Lower leg skin (tissue), 4 donors: ENCODE results near the gene NFIA. TPM values are rescaled to one million over a fixed set of nuclear protein-coding genes. Genes with fewer than 3 reads are reported as not detected.

Source experiments
- DNase-seq, 2 donors: peaks; one replicate each; pipeline ENCODE4 v3.0.0-alpha.2; 2019; ENCODE audit warnings: low spot score in 2 of 2
- H3K4me3 ChIP-seq: fragments of 200-600 bp; sonication (generic); 2 replicates; pipeline ENCODE4 v1.5.1; 2017; ENCODE audit warnings: mild to moderate bottlenecking, low read depth; ENCODE audit not compliant: poor library complexity, severe bottlenecking
- POLR2A ChIP-seq, 2 donors: fragments of 450-650 bp; IDR thresholded peaks; one replicate each; pipeline ENCODE4 v1.6.1; 2016 to 2017; ENCODE audit warnings: antibody characterized with exemption in 2 of 2, mild to moderate bottlenecking in 1 of 2, moderate library complexity in 1 of 2
- WGBS, 2 donors: methylation state at CpG; one replicate each; pipeline ENCODE4 v1.1.5; 2018; 5-methylcytosine and 5-hydroxymethylcytosine counted together
- intact Hi-C: fragments of 100-400 bp; cut with DNase I; formaldehyde crosslinking; loops from one replicate; pipeline ENCODE4 v1.15.0; 2023; ENCODE audit warnings: low total_unique reads
- total RNA-seq, 4 donors: library from RNA; depleted of rRNA; stranded (reverse); fragments of >200 nt; gene quantifications; one replicate each; pipeline ENCODE4 v1.1.0, GENCODE V29; 2016
- TF ChIP-seq, protein P1 (sequence below), 3 donors: fragments of 450-650 bp; IDR thresholded peaks; one replicate each; pipeline ENCODE4 v1.5.1; 2016; ENCODE audit warnings: antibody characterized with exemption in 3 of 3, mild to moderate bottlenecking in 3 of 3, moderate library complexity in 2 of 3

Gene NFIA
- total RNA-seq, 4 donors from 2014 or later: 26.0 to 32.5 (median 30.3) TPM

DNA sequence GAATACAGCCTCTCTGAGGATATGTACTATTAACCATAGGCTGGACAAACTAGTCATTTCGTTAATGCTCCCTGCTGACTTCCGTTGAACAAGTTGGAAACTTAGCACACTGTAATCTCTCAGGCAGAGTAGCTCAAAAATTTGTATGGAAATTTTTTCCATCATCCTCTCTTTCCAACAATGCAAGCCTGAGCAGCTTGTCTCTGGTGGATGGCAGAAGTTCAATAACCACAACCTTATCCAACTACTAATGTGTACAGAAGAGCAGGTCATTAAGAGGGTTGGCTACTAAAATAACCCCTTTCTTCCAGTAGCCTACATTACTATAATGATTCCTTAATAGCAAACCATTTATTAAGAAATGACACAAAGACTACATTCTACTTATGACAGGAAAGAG lies 262.3 kb downstream of the NFIA start:
- intact Hi-C loops: no loop called here
- H3K4me3 ChIP-seq: no peak overlapping the region
- no peak for TF ChIP-seq POLR2A (IDR thresholded peaks at IDR 0.05)
- TF ChIP-seq, protein P1, sequence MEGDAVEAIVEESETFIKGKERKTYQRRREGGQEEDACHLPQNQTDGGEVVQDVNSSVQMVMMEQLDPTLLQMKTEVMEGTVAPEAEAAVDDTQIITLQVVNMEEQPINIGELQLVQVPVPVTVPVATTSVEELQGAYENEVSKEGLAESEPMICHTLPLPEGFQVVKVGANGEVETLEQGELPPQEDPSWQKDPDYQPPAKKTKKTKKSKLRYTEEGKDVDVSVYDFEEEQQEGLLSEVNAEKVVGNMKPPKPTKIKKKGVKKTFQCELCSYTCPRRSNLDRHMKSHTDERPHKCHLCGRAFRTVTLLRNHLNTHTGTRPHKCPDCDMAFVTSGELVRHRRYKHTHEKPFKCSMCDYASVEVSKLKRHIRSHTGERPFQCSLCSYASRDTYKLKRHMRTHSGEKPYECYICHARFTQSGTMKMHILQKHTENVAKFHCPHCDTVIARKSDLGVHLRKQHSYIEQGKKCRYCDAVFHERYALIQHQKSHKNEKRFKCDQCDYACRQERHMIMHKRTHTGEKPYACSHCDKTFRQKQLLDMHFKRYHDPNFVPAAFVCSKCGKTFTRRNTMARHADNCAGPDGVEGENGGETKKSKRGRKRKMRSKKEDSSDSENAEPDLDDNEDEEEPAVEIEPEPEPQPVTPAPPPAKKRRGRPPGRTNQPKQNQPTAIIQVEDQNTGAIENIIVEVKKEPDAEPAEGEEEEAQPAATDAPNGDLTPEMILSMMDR (IDR thresholded peaks at IDR 0.05): no peak
- DNase-seq: no peak
- WGBS, 2 donors: 41 to 53% methylated on average over 2 of the region's 2 CpGs

GRCh38 chr1:61348025-61348665 lies 265.8 kb downstream of the NFIA start:
- 71 to 75% methylated on average over 3 of the region's 3 CpGs for WGBS, 2 donors
- intact Hi-C loops: no loop called here

DNA sequence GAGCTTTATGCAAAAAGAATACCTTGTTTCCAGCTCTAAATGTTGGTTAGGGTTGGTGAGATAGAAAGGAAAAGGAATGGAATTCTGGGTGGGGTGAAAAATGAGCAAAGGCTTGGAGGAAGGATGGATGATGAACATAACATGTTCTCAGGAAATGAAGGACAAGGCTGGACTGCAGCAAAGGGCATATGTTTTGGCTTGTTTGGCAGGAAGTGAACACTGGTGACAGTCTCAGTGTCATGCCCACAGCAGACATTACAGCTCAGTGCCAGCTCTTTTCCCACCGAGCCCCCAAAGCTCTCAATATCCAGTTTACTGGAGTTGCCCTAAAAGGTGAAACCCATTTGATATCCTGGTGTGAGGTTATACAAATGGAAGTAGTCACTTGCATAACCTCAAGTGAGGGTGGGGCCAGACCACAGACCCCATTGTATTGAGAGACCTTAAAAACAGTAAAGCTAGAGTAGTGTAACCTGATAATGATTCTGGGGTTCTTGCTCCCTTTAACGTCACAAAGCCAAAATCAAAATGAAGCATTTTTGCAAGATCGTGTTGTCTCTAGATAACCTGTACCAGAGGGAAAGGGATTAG lies 270.6 kb downstream of the NFIA start:
- DNase-seq: no peak
- WGBS, 2 donors: 82 to 86% methylated on average over 3 of the region's 3 CpGs
- intact Hi-C loops: no loop called here
- TF ChIP-seq, protein P1 (IDR thresholded peaks at IDR 0.05): no peak
- no peak for TF ChIP-seq POLR2A (IDR thresholded peaks at IDR 0.05)
- no peak overlapping the region for H3K4me3 ChIP-seq

More at GRCh38 chr1:61348025-61348665, 265.8 kb downstream of the NFIA start:
- TF ChIP-seq, protein P1 (IDR thresholded peaks at IDR 0.05): no peak
- TF ChIP-seq POLR2A (IDR thresholded peaks at IDR 0.05): no peak
- H3K4me3 ChIP-seq: no peak overlapping the region
- no peak for DNase-seq

- intact Hi-C loops: no loop called here
- no peak overlapping the region for H3K4me3 ChIP-seq
- 85 to 87% methylated on average over 4 of the region's 4 CpGs for WGBS, 2 donors
- no peak for DNase-seq
- TF ChIP-seq, protein P1 (IDR thresholded peaks at IDR 0.05): no peak
- TF ChIP-seq POLR2A (IDR thresholded peaks at IDR 0.05): no peak
These were observed 271.5 kb downstream of the NFIA start for GRCh38 chr1:61353797-61354406.

DNA sequence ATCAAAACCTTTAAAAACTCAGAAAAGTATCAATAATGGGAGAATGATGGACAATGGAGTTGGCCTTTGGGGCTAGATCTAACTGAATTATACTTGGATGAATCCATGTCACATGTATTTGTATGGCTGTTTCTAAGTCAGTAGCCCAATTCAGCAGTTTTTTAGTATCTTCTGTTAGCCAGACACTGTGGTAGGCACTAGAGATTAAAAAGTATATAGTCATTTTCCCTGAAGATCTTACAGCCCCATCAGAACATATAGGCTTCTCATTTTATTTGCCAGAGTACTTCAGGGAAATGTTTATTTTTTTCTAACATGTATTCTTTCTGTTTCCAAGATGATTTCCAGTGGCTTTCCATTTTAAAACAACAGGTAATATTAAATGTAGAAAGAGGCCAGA lies 273.7 kb downstream of the NFIA start:
- no peak overlapping the region for H3K4me3 ChIP-seq
- no peak for TF ChIP-seq POLR2A (IDR thresholded peaks at IDR 0.05)
- TF ChIP-seq, protein P1 (IDR thresholded peaks at IDR 0.05): no peak
- DNase-seq: no peak
- intact Hi-C loops: no loop called here
